GM23338 (cell line): ENCODE measurements around the gene MUC13. TPM values are rescaled to one million over a fixed set of nuclear protein-coding genes. Genes with fewer than 3 reads are reported as not detected.

Experiments
- ATAC-seq: fragments of 200-7000 bp; cut with Tn5 transposase; 3 replicates; pipeline ENCODE4 v1.9.1; 2020
- DNase-seq: peaks from one replicate; pipeline ENCODE4 v3.0.0-alpha.2; 2015; ENCODE audit warnings: low spot score
- H2AFZ ChIP-seq: fragments of 200-600 bp; sonication (generic); 2 replicates; pipeline ENCODE4 v1.8.0; 2016; ENCODE audit warnings: antibody characterized with exemption, mild to moderate bottlenecking, moderate library complexity
- H3F3A ChIP-seq: fragments of 200-600 bp; sonication (generic); replicated peaks from 2 replicates; pipeline ENCODE4 v1.8.0; 2017; ENCODE audit warnings: antibody characterized with exemption, mixed run types, low read depth
- H3K27ac ChIP-seq: fragments of 200-600 bp; sonication (generic); 2 replicates; pipeline ENCODE4 v1.6.1; 2016; ENCODE audit warnings: low read depth
- H3K27me3 ChIP-seq: fragments of 200-600 bp; sonication (generic); 2 replicates; pipeline ENCODE4 v1.8.0; 2016; ENCODE audit warnings: mild to moderate bottlenecking, mixed run types, moderate library complexity; ENCODE audit not compliant: insufficient read depth
- H3K36me3 ChIP-seq: fragments of 200-600 bp; sonication (generic); 2 replicates; pipeline ENCODE4 v1.8.0; 2016; ENCODE audit warnings: mild to moderate bottlenecking; ENCODE audit not compliant: insufficient read depth
- H3K4me1 ChIP-seq: fragments of 200-600 bp; sonication (generic); 2 replicates; pipeline ENCODE4 v1.8.0; 2016; ENCODE audit warnings: mild to moderate bottlenecking, moderate library complexity; ENCODE audit not compliant: insufficient read depth
- H3K4me2 ChIP-seq: fragments of 200-600 bp; sonication (generic); 2 replicates; pipeline ENCODE4 v1.7.1; 2017; ENCODE audit warnings: mixed run types
- H3K4me3 ChIP-seq: fragments of 200-600 bp; sonication (generic); 2 replicates; pipeline ENCODE4 v1.6.1; 2016; ENCODE audit warnings: mixed run types
- H3K79me2 ChIP-seq: fragments of 200-600 bp; sonication (generic); replicated peaks from 2 replicates; pipeline ENCODE4 v1.8.0; 2017; ENCODE audit warnings: mild to moderate bottlenecking; ENCODE audit not compliant: insufficient read depth
- H3K9me2 ChIP-seq: fragments of 200-600 bp; sonication (generic); 2 replicates; pipeline ENCODE4 v1.8.0; 2017; ENCODE audit not compliant: insufficient read depth
- H4K20me1 ChIP-seq: fragments of 200-600 bp; sonication (generic); replicated peaks from 2 replicates; pipeline ENCODE4 v1.8.0; 2017; ENCODE audit warnings: mild to moderate bottlenecking; ENCODE audit not compliant: insufficient read depth
- H3K27ac Mint-ChIP-seq: 2 replicates; pipeline ENCODE4 v1.8.0; 2020; ENCODE audit warnings: inconsistent platforms, mild to moderate bottlenecking, moderate library complexity, mixed read lengths
- H3K27me3 Mint-ChIP-seq: 3 replicates; pipeline ENCODE4 v1.8.0; 2022; ENCODE audit warnings: low read depth, mild to moderate bottlenecking, moderate library complexity, mixed read lengths, inconsistent platforms; ENCODE audit not compliant: insufficient read depth, poor library complexity
- H3K36me3 Mint-ChIP-seq: 3 replicates; pipeline ENCODE4 v1.8.0; 2021; ENCODE audit warnings: low read depth, mild to moderate bottlenecking, inconsistent platforms, moderate library complexity, mixed read lengths
- H3K4me1 Mint-ChIP-seq: 3 replicates; pipeline ENCODE4 v1.8.0; 2020; ENCODE audit warnings: mild to moderate bottlenecking, inconsistent platforms, mixed read lengths
- H3K4me3 Mint-ChIP-seq: 3 replicates; pipeline ENCODE4 v1.8.0; 2021; ENCODE audit warnings: moderate library complexity, mild to moderate bottlenecking, inconsistent platforms, mixed read lengths
- H3K9me3 Mint-ChIP-seq: 3 replicates; pipeline ENCODE4 v1.8.0; 2020; ENCODE audit warnings: moderate library complexity, mild to moderate bottlenecking, inconsistent platforms, mixed read lengths
- CREB1 ChIP-seq: fragments of 250-450 bp; sonication (Bioruptor Pico); IDR thresholded peaks from 2 replicates; pipeline ENCODE4 v1.5.0; 2020; ENCODE audit warnings: low read depth, mild to moderate bottlenecking, moderate library complexity
- EZH2 ChIP-seq: fragments of 200-600 bp; sonication (generic); IDR thresholded peaks from one replicate; pipeline ENCODE4 v1.8.0; 2017; ENCODE audit warnings: antibody characterized with exemption, mild to moderate bottlenecking, low read depth; ENCODE audit not compliant: unreplicated experiment
- EZH2phosphoT487 ChIP-seq: fragments of 200-600 bp; sonication (generic); IDR thresholded peaks from one replicate; pipeline ENCODE4 v1.8.1; 2018; ENCODE audit warnings: antibody characterized with exemption; ENCODE audit not compliant: unreplicated experiment
- NANOG ChIP-seq: IDR thresholded peaks from 2 replicates; pipeline ENCODE4 v1.6.1; 2016; ENCODE audit warnings: antibody characterized with exemption, borderline replicate concordance
- POLR2AphosphoS5 ChIP-seq: IDR thresholded peaks from 2 replicates; pipeline ENCODE4 v1.6.1; 2016; ENCODE audit warnings: antibody characterized with exemption, low read depth
- ZNF462 ChIP-seq: fragments of 250-450 bp; sonication (Bioruptor Pico); IDR thresholded peaks from 2 replicates; pipeline ENCODE4 v1.5.0; 2020; ENCODE audit warnings: mild to moderate bottlenecking, moderate library complexity
- polyA plus RNA-seq: library from polyadenylated mRNA; unstranded; fragments of >200 nt; fragmentation: Nextera tagmentation; extraction: Ambion mirVana; gene quantifications from 2 replicates; pipeline ENCODE4 v1.2.1, GENCODE V29; 2016
- total RNA-seq: library from RNA; depleted of rRNA; stranded (reverse); fragments of >200 nt; shearing (Covaris generic); gene quantifications from 2 replicates; pipeline ENCODE4 v1.2.3, GENCODE V29; 2014

The MUC13 gene
- total and polyA plus RNA-seq, 2 experiments from 2014 or later, result not detected

- TF ChIP-seq NANOG (no peak), EZH2 (no peak), ZNF462 (CRISPR knock-in tag) (no peak), POLR2AphosphoS5 (no peak), EZH2phosphoT487 (no peak), CREB1 (no peak)
- Mint-ChIP-seq H3K4me3 (no peak overlapping the region), H3K36me3 (no peaks in the 10 kb centered on the region), H3K27me3 (no peaks in the 10 kb centered on the region), H3K9me3 (no peaks in the 10 kb centered on the region), H3K27ac (no peak overlapping the region), H3K4me1 (peaks cover 14% of the 10 kb centered on the region)
- no peaks in the 10 kb centered on the region for H4K20me1 ChIP-seq
- H3K79me2 ChIP-seq, result no peaks in the 10 kb centered on the region
- no peak overlapping the region for H3K4me2 ChIP-seq
- no peak overlapping the region for H3K4me3 ChIP-seq
- no peak overlapping the region for H3K27ac ChIP-seq
- ATAC-seq (no peak), DNase-seq (no peak)
- H3K4me1 ChIP-seq, result peaks cover 8% of the 10 kb centered on the region
- H3F3A ChIP-seq, result no peaks in the 10 kb centered on the region
- no peak overlapping the region for H2AFZ ChIP-seq
- no peaks in the 10 kb centered on the region for H3K36me3 ChIP-seq
- H3K9me2 ChIP-seq, result no peaks in the 10 kb centered on the region
- no peaks in the 10 kb centered on the region for H3K27me3 ChIP-seq
Observed at GRCh38 chr3:124904835-124905492, 29.6 kb downstream of the MUC13 start.
